Activated CD4-positive, CD25-positive, alpha-beta regulatory T cell treated with anti-CD3 and anti-CD28 coated beads, Interleukin-2, amount 50 U/mL, for 24 hours (primary cell): Measurements from ENCODE around the gene SLAIN2.
"Not testable (repeated sequence)": the region's sequence is repeated elsewhere in the genome, so short reads cannot be mapped to it uniquely, and the experiment has no call there.

Source experiments
- ATAC-seq, 2 donors: fragments of 150-1000 bp; cut with Tn5 transposase; one replicate each; pipeline ENCODE4 v1.10.0; 2021; ENCODE audit warnings: mild to moderate bottlenecking in 1 of 2, moderate library complexity in 1 of 2

Gene SLAIN2

GRCh38 chr4:48340965-48341775 is at the start of gene SLAIN2:
SLAIN2 (plus strand) TSS chr4:48341529; CDS start chr4:48341740, 211 bp downstream.
- ATAC-seq, result peak; percentile 87 to 88

DNA sequence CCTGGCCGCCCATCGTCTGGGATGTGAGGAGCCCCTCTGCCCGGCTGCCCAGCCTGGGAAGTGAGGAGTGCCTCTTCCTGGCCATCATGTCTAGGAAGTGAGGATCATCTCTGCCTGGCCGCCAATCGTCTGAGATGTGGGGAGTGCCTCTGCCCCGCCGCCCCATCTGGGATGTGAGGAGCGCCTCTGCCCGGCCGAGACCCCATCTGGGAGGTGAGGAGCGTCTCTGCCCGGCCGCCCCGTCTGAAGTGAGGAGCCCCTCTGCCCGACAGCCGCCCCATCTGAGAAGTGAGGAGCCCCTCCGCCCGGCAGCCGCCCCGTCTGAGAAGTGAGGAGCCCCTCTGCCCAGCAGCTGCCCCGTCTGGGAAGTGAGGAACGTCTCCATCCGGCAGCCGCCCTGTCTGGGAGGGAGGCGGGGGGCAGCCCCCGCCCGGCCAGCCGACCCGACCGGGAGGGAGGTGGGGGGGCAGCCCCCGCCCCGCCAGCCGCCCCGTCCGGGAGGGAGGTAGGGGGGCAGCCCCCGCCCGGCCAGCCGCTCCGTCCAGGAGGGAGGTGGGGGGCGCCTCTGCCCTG is 49.0 kb upstream of the SLAIN2 start:
- not testable (repeated sequence) for ATAC-seq

GRCh38 chr4:48295116-48295515 is 46.2 kb upstream of the SLAIN2 start:
- no peak for ATAC-seq

DNA sequence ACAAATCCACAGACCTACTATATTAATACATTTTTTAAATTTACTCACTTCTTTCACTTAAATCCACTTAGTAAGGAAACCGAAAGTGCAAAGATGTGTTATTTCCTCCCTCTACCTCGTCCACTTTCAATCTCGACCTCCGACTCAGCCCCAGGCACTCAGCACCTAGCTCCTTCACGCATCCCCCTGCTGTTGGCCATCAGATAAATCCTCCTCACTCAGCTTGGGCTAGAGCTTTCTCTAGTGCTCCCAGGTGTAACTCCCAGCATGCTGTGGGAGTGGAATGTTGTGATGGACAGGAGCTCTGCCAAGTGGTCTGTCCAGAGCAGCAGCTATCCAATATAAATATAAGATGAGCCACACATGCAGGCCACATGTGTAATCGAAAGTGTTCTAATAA is 45.0 kb upstream of the SLAIN2 start:
- peak; percentile 68 to 80 for ATAC-seq

GRCh38 chr4:48297256-48297846 is 44.0 kb upstream of the SLAIN2 start:
- no peak for ATAC-seq

DNA sequence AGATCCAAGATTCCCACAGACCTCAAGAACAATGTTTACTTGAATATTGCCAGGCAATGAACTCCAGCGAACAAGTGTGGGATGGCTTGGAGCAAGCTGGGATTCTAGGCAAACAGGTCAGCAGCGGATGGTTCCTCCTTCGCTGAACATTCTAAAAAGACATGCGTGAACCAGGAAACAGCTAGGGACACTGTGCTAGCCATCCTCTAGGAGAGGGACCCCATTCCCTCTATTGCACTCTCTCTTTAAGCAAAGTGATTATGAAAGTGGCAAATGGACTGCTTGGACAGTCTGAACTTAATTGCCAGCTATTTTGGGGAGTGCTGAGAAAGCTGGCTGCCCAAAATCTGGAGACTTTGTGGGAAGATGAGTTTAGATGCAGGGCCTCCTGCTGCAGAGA is 41.8 kb upstream of the SLAIN2 start:
- ATAC-seq, result no peak

GRCh38 chr4:48300004-48300403 is 41.3 kb upstream of the SLAIN2 start:
- no peak for ATAC-seq

DNA sequence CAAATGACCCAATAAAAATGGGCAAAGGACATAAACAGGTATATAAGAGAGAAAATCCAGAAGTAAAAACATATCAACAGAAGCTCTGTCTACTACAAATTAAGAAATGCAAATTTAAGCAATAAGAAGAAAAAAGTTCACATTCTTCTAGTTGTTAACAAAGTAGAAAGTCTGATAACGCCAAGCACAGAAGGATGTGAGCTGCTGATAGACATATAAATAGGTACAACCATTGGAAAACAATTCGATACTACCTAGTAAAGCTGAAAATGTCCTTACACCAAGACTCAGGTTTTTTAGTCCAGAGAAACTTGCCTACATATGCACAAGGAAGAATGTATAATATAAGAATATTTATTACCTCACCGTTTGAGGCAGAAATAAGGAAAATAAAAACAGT is 35.8 kb upstream of the SLAIN2 start:
- no peak for ATAC-seq

GRCh38 chr4:48307528-48307927 is 33.8 kb upstream of the SLAIN2 start:
- ATAC-seq, result no peak

DNA sequence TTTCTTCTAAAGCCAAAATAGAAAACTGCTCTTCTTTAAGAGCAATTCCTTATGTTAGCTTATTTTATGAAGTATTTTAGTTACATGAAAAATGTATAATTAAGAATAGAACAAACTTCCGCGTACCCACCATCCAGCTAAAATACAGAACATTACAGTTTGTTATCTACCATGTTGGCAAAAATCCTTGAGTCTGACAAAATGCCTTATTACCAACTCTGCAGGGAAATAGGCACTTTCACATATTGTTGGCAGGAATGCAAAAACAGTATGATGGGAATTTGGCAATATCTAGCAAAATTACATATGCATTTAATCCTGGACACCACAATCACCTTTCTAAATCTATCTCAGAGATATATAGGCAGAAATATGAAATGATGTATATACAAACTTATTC is 32.4 kb upstream of the SLAIN2 start:
- no peak for ATAC-seq

DNA sequence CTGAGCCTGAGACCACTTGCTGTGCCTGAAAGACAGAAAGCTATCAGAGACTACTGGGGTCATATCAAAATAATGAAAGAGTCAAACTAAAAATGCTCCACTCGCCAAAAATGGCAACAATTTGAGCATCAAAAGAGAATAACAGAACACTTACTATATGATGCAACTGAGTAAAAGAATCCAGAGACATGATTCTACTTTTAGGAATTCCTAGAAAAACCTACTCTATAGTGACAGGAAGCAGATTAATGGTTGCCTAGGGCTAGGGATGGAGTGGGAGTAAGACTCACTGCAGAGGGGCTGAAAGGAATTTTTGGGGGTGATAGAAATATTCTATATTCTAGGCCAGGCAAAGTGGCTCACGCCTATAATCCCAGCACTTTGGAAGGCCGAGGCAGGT is 29.4 kb upstream of the SLAIN2 start:
- ATAC-seq, result no peak

DNA sequence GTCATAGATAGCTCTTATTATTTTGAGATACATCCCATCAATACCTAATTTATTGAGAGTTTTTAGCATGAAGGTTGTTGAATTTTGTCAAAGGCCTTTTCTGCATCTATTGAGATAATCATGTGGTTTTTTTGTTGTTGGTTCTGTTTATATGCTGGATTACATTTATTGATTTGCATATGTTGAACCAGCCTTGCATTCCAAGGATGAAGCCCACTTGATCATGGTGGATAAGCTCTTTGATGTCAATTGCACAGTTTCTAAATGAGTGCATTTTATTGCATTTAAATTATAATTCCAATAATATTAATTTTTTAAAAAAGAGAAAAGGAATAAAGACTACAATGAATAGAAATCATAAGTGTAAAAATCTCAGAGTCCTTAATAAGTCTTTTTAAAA is 26.6 kb upstream of the SLAIN2 start:
- not testable (repeated sequence) for ATAC-seq

- ATAC-seq, result no peak
Observed at GRCh38 chr4:48315728-48316630, 25.4 kb upstream of the SLAIN2 start.

DNA sequence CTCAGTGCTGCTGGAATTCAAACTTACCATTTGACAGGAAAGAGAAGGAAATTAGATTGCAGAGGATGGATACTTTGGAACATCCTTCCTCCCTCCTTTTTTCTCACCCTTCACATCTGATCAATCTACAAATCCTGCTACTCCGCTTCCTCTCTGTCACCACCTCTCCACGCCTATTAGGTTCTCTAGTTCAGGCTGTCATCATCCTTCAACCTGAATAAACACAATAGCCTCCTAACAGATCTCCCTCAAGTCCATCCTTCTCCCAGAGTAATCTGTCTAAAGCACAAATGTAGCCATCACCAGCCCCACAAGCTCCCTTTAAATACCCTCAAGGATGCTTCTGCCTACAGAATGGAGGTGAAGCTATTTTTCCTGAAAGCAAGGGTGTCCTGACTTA is 20.0 kb upstream of the SLAIN2 start:
- ATAC-seq, result no peak

DNA sequence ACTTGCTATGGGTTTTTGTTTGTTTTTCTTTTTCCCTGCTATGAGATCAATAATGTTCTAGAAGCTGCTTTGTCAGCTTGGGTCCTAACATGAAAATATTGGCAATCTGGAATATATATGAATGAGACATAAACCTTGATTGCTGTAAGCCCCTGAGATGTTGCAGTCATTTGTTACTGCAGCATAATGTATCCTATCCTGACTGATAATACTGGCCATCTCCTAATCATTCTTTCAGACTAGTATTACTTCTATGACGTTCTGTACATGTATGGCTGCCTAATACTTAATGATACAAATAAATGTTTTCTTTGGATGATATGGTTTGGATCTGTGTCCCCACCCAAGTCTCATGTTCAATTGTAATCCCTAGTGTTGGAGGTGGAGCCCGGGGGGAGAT is 19.3 kb upstream of the SLAIN2 start:
- ATAC-seq, result no peak

DNA sequence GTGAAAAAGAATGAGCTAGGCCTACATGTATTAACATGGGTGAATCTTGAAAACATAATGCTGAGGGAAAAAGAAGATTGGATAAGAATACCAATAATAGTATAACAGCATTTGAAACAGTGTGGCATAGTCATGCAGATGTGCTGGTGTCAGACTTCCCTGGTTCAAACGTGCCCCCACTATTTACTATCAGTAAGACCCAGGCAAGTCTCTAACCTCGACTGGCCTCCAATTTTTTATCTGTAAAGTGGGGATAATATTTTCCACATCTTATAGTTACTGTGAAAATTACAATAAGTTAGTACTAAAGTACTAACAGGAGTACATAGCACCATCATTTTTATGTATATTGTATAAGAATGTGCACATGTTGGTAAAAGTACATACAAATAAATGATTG is 17.0 kb upstream of the SLAIN2 start:
- ATAC-seq, result no peak

DNA sequence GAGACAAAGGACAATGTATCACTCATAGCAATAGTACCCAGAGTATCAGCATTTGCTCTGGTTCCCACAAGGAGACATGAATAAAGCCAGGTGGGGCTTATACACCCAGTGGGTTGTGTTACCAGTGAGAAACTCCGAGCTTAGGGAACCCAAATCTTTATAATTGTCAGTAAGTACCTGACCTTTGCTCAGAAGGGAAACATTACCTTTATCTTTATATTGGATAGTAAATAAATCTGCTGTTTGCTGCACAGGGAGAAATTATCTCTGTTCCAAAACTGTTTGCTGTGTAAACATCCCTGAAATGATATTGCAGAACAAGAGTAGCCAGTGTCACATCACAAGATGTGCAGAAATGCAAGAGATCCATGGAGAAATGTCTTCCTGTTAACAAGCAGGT is 12.1 kb upstream of the SLAIN2 start:
- ATAC-seq, result no peak

- peak; percentile 73 to 76 for ATAC-seq
Observed at GRCh38 chr4:48329976-48330375, 11.4 kb upstream of the SLAIN2 start.

DNA sequence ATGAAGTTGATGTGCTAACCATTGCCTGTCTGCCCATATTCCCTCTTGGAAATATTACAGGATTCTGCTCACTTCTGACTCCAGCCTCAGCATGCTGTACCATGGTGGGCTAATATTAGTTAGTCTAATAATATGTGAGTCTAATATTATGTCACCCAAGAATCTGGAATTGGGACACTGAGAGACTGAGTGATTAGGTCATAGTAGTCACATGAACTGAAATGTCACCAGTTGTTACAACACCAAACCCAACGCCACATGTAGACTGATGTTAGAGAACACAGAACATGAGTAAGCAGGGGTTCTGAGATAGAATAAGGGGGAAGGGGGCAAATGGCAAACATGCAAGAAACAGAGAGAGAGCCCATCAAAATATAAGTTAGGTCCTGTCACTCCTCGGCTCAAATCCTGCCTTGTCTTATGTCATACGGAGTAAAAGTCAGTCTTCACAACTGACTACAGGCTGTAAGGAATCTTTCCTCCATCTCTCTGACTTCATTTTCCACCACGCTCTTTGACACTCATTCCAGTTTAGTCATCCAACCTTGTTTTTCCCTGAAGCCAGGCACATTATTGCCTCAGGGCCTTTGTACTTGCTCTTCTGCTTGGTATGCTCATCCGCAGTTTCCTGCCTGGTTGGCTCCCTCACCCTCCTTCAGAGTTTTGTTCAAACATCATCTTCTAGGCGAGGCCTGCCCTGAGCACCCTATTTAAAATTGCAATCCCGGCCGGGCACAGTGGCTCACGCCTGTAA is 9.6 kb upstream of the SLAIN2 start:
- ATAC-seq, result no peak

DNA sequence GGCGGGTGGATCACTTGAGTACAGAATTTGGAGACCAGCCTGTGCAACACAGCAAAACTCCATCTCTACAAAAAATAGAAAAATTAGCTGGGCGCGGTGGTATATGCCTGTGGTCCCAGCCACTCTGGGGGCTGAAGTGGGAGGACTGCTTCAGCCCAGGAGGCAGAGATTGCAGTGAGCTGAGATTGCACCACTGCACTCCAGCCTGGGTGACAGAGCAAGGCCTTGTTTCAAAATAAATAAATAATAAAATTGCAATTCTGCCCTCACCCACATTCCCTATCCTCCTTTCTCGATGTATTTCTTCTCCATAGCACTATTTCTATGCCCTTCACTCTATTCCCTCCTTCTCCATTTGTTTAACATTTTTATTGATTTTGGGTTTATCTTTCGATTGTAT is 8.7 kb upstream of the SLAIN2 start:
- no peak for ATAC-seq

- no peak for ATAC-seq
Observed at GRCh38 chr4:48333587-48333986, 7.7 kb upstream of the SLAIN2 start.

DNA sequence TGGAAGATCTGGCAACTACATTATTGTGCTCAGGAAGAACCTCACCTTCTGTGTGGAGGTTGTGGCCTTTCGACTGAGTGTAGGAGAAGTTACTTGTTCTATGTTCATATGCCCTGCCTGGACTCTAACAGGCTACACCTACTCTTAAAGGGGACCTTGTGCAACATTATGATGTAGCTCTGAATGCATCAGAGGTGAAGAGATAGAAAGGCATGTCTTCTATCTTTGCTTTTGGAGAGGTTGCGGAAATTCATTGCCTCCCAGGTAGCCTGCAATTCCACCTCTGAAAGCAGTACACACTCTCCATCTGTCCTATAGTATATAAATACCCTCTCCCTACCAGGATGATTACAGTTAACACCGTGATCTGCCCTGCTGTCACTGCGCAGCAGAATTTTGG is 7.1 kb upstream of the SLAIN2 start:
- no peak for ATAC-seq
